Islet precursor cell (in vitro differentiated cells): ENCODE results near the gene STAT1.
"Not testable (repeated sequence)": the region's sequence is repeated elsewhere in the genome, so short reads cannot be mapped to it uniquely, and the experiment has no call there.

Experiments
- DNase-seq: peaks from one replicate; pipeline ENCODE4 v3.0.0-alpha.2; 2018

STAT1 gene

GRCh38 chr2:191003405-191004309 lies 10.3 kb downstream of the STAT1 start:
- DNase-seq = no peak

GRCh38 chr2:191001624-191002023 lies 12.3 kb downstream of the STAT1 start:
- no peak for DNase-seq

GRCh38 chr2:191001032-191001431 lies 12.9 kb downstream of the STAT1 start:
- no peak for DNase-seq

GRCh38 chr2:190999949-191000665 lies 13.9 kb downstream of the STAT1 start:
- no peak for DNase-seq

GRCh38 chr2:190999058-190999457 lies 14.9 kb downstream of the STAT1 start:
- DNase-seq = no peak

- no peak for DNase-seq
Observed at GRCh38 chr2:190997526-190998113, 16.4 kb downstream of the STAT1 start.

GRCh38 chr2:190996947-190997346 lies 17.0 kb downstream of the STAT1 start:
- no peak for DNase-seq

- DNase-seq = peak; percentile 72
Observed at GRCh38 chr2:190996338-190996946, 17.5 kb downstream of the STAT1 start.

- not testable (repeated sequence) for DNase-seq
Observed at GRCh38 chr2:190995315-190995714, 18.7 kb downstream of the STAT1 start.

GRCh38 chr2:190994148-190994547 lies 19.8 kb downstream of the STAT1 start:
- no peak for DNase-seq

GRCh38 chr2:190993292-190993643 lies 20.7 kb downstream of the STAT1 start:
- DNase-seq = no peak

- DNase-seq = no peak
Observed at GRCh38 chr2:190990132-190990531, 23.8 kb downstream of the STAT1 start.

GRCh38 chr2:190988910-190989309 lies 25.1 kb downstream of the STAT1 start:
- DNase-seq = no peak

- DNase-seq = no peak
Observed at GRCh38 chr2:190987938-190988337, 26.0 kb downstream of the STAT1 start.

- no peak for DNase-seq
Observed at GRCh38 chr2:190987116-190987515, 26.9 kb downstream of the STAT1 start.

GRCh38 chr2:190986221-190986953 lies 27.6 kb downstream of the STAT1 start:
- DNase-seq = no peak

- DNase-seq = peak; percentile 74
Observed at GRCh38 chr2:190984595-190984994, 29.4 kb downstream of the STAT1 start.

GRCh38 chr2:190982262-190983034 lies 31.5 kb downstream of the STAT1 start:
- no peak for DNase-seq

GRCh38 chr2:190981733-190982132 lies 32.2 kb downstream of the STAT1 start:
- DNase-seq = no peak

GRCh38 chr2:190981333-190981732 lies 32.6 kb downstream of the STAT1 start:
- DNase-seq = no peak

GRCh38 chr2:190980630-190981209 lies 33.3 kb downstream of the STAT1 start:
- DNase-seq = no peak
